Thyroid gland (tissue), 4 donors: ENCODE results near the gene SHROOM3. TPM values are rescaled to one million over a fixed set of nuclear protein-coding genes. Genes with fewer than 3 reads are reported as not detected.

Source experiments
- DNase-seq, 2 donors: peaks; one replicate each; pipeline ENCODE4 v3.0.0-alpha.2; 2019
- H3K27ac ChIP-seq, 3 donors: fragments of 200-600 bp; sonication (generic); 1 replicate in 2 of 3; 2 replicates in 1 of 3; pipeline ENCODE4 v1.5.1; 2016 to 2019; ENCODE audit warnings: mild to moderate bottlenecking in 1 of 3, moderate library complexity in 1 of 3
- H3K27me3 ChIP-seq: fragments of 200-600 bp; sonication (generic); one replicate; pipeline ENCODE4 v1.5.1; 2019
- H3K36me3 ChIP-seq, 2 donors: fragments of 200-600 bp; sonication (generic); one replicate each; pipeline ENCODE4 v1.5.1; 2016 to 2019
- H3K4me1 ChIP-seq, 2 donors: fragments of 200-600 bp; sonication (generic); one replicate each; pipeline ENCODE4 v1.5.1; 2017 to 2019
- H3K4me3 ChIP-seq, 3 donors: fragments of 200-600 bp; sonication (generic); replicated peaks in 1 of 3; 1 replicate in 2 of 3; 2 replicates in 1 of 3; pipeline ENCODE4 v1.5.1; 2016; ENCODE audit warnings: mild to moderate bottlenecking in 1 of 3
- H3K9me3 ChIP-seq: fragments of 200-600 bp; sonication (generic); one replicate; pipeline ENCODE4 v1.5.1; 2017
- CTCF ChIP-seq, 6 experiments: fragments of 200-600 bp in 3 of 6; fragments of 450-650 bp in 3 of 6; sonication (generic) in 3 of 6; IDR thresholded peaks; one replicate each; pipeline ENCODE4 v1.5.1; 2016 to 2019; ENCODE audit warnings: antibody characterized with exemption in 6 of 6, mild to moderate bottlenecking in 2 of 6, inconsistent platforms in 1 of 6, moderate library complexity in 1 of 6
- POLR2A ChIP-seq, 2 donors: fragments of 450-650 bp; IDR thresholded peaks; one replicate each; pipeline ENCODE4 v1.6.1; 2017; ENCODE audit warnings: antibody characterized with exemption in 2 of 2, mild to moderate bottlenecking in 2 of 2, moderate library complexity in 1 of 2
- WGBS, 2 donors: methylation state at CpG; one replicate each; pipeline ENCODE4 v1.1.5; 2017; 5-methylcytosine and 5-hydroxymethylcytosine counted together
- intact Hi-C: fragments of 100-400 bp; cut with DNase I; formaldehyde crosslinking; loops from one replicate; pipeline ENCODE4 v1.15.1; 2023
- total RNA-seq, 4 donors: library from RNA; depleted of rRNA; stranded (reverse); fragments of >200 nt; gene quantifications; one replicate each; pipeline ENCODE4 v1.2.3, GENCODE V29; 2016

The SHROOM3 gene
- total RNA-seq, 4 donors from 2014 or later = 41.7 to 77.8 (median 62.0) TPM

GRCh38 chr4:76572224-76572623 is 137.2 kb downstream of the SHROOM3 start:
- Histone ChIP-seq H3K4me1 (peaks cover 14 to 21% of the 10 kb centered on the region in 2 donors), H3K4me3 (no peak overlapping the region), H3K36me3 (no peaks in the 10 kb centered on the region), H3K27me3 (no peaks in the 10 kb centered on the region), H3K27ac (no peak overlapping the region), H3K9me3 (no peaks in the 10 kb centered on the region)
- TF ChIP-seq CTCF (IDR thresholded peaks at IDR 0.05) = no peak
- TF ChIP-seq POLR2A (IDR thresholded peaks at IDR 0.05) = no peak
- 86 to 94% methylated on average over 2 of the region's 2 CpGs for WGBS, 2 donors
- no peak for DNase-seq
- intact Hi-C loops = no loop called here

- DNase-seq = no peak
- H3K36me3 ChIP-seq = no peaks in the 10 kb centered on the region
- no peak overlapping the region for H3K4me3 ChIP-seq
- 94 to 98% methylated on average over 4 of the region's 4 CpGs for WGBS, 2 donors
- H3K4me1 ChIP-seq = no peaks in the 10 kb centered on the region
- H3K9me3 ChIP-seq = no peaks in the 10 kb centered on the region
- H3K27me3 ChIP-seq = no peaks in the 10 kb centered on the region
- TF ChIP-seq POLR2A (IDR thresholded peaks at IDR 0.05) (no peak), CTCF (IDR thresholded peaks at IDR 0.05) (no peak)
- H3K27ac ChIP-seq = no peak overlapping the region
- intact Hi-C loops = no loop called here
These were observed 141.8 kb downstream of the SHROOM3 start for GRCh38 chr4:76576824-76577223.

GRCh38 chr4:76578002-76578560 is 143.1 kb downstream of the SHROOM3 start:
- H3K27ac ChIP-seq = no peak overlapping the region
- H3K27me3 ChIP-seq = no peaks in the 10 kb centered on the region
- no peaks in the 10 kb centered on the region for H3K9me3 ChIP-seq
- no peak for TF ChIP-seq CTCF (IDR thresholded peaks at IDR 0.05)
- no peak for TF ChIP-seq POLR2A (IDR thresholded peaks at IDR 0.05)
- H3K36me3 ChIP-seq = no peaks in the 10 kb centered on the region
- H3K4me3 ChIP-seq = no peak overlapping the region
- 70 to 71% methylated on average over 2 of the region's 2 CpGs for WGBS, 2 donors
- H3K4me1 ChIP-seq = no peaks in the 10 kb centered on the region
- DNase-seq = no peak
- intact Hi-C loops = no loop called here

- no peaks in the 10 kb centered on the region for H3K9me3 ChIP-seq
- no peaks in the 10 kb centered on the region for H3K36me3 ChIP-seq
- H3K27ac ChIP-seq = no peak overlapping the region
- WGBS, 2 donors = 84 to 85% methylated on average over 14 of the region's 14 CpGs
- TF ChIP-seq POLR2A (IDR thresholded peaks at IDR 0.05) = no peak
- no peaks in the 10 kb centered on the region for H3K27me3 ChIP-seq
- no peaks in the 10 kb centered on the region for H3K4me1 ChIP-seq
- DNase-seq = no peak
- H3K4me3 ChIP-seq = no peak overlapping the region
- intact Hi-C loops = no loop called here
These were observed 144.8 kb downstream of the SHROOM3 start for GRCh38 chr4:76579596-76580375.

GRCh38 chr4:76581077-76581962 is 146.3 kb downstream of the SHROOM3 start:
- WGBS, 2 donors = 86 to 91% methylated on average over 4 of the region's 4 CpGs
- Histone ChIP-seq H3K4me1 (peaks cover 0 to 8% of the 10 kb centered on the region in 2 donors), H3K27ac (no peak overlapping the region), H3K36me3 (no peaks in the 10 kb centered on the region), H3K9me3 (no peaks in the 10 kb centered on the region), H3K4me3 (no peak overlapping the region), H3K27me3 (no peaks in the 10 kb centered on the region)
- TF ChIP-seq CTCF (IDR thresholded peaks at IDR 0.05) (no peak), POLR2A (IDR thresholded peaks at IDR 0.05) (no peak)
- intact Hi-C loops = no loop called here
- no peak for DNase-seq
